Glutamatergic neuron (in vitro differentiated cells): ENCODE data around the gene GNE. TPM values are rescaled to one million over a fixed set of nuclear protein-coding genes. Genes with fewer than 3 reads are reported as not detected.

Experiments used
- DNase-seq: peaks from one replicate; pipeline ENCODE4 v3.0.0; 2022
- H3K27ac Mint-ChIP-seq: one replicate; pipeline ENCODE4 v1.8.0; 2020; ENCODE audit warnings: mild to moderate bottlenecking, mixed read lengths, inconsistent platforms; ENCODE audit not compliant: unreplicated experiment
- H3K27me3 Mint-ChIP-seq: one replicate; pipeline ENCODE4 v1.8.0; 2020; ENCODE audit warnings: mild to moderate bottlenecking, moderate library complexity, mixed read lengths, inconsistent platforms; ENCODE audit not compliant: unreplicated experiment
- H3K36me3 Mint-ChIP-seq: one replicate; pipeline ENCODE4 v1.8.0; 2020; ENCODE audit warnings: mild to moderate bottlenecking, mixed read lengths, inconsistent platforms; ENCODE audit not compliant: unreplicated experiment
- H3K4me1 Mint-ChIP-seq: one replicate; pipeline ENCODE4 v1.8.0; 2020; ENCODE audit warnings: mild to moderate bottlenecking, low read depth, mixed read lengths, inconsistent platforms; ENCODE audit not compliant: unreplicated experiment
- H3K4me3 Mint-ChIP-seq: one replicate; pipeline ENCODE4 v1.8.0; 2020; ENCODE audit warnings: mild to moderate bottlenecking, mixed read lengths, inconsistent platforms; ENCODE audit not compliant: unreplicated experiment
- H3K9me3 Mint-ChIP-seq: one replicate; pipeline ENCODE4 v1.8.0; 2020; ENCODE audit warnings: mild to moderate bottlenecking, moderate library complexity, mixed read lengths, inconsistent platforms; ENCODE audit not compliant: unreplicated experiment
- total RNA-seq: library from RNA; stranded (reverse); fragmentation: NEBNext Ultra II Directional; extraction: Animal tissue kit (Norgen Biotek cat#: 25700); gene quantifications from one replicate; pipeline ENCODE4 v1.2.1, GENCODE V29; 2021; ENCODE audit not compliant: unreplicated experiment
- TF ChIP-seq, protein P1 (sequence below): fragments of 200-600 bp; sonication (generic); IDR thresholded peaks from one replicate; pipeline ENCODE4 v1.5.0; 2021; ENCODE audit not compliant: partially characterized antibody, unreplicated experiment

The GNE gene
- total RNA-seq, 1 donor from 2014 or later = 29.2 TPM

DNA sequence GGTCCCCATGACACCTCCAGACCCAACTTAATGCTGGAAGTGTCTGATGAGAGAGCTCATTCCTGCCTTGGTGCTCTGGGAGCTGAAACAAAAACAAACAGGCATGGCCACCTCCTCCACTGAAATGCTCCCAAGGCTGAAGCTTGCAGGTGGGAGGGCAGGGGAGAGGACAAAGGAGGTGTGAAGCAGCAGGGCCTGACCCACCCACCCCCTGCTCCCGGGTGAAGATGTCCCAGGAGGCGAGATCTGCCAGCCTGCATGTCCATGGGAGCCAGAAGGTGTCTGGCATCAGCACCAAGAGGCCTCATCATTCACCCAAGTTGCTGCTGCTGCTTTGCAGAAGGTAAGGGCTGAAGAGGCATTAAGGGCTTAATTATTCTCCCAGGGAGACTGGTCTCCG is 93.3 kb downstream of the GNE start:
- peak overlapping the region; percentile 12 for H3K4me3 Mint-ChIP-seq
- TF ChIP-seq, protein P1, sequence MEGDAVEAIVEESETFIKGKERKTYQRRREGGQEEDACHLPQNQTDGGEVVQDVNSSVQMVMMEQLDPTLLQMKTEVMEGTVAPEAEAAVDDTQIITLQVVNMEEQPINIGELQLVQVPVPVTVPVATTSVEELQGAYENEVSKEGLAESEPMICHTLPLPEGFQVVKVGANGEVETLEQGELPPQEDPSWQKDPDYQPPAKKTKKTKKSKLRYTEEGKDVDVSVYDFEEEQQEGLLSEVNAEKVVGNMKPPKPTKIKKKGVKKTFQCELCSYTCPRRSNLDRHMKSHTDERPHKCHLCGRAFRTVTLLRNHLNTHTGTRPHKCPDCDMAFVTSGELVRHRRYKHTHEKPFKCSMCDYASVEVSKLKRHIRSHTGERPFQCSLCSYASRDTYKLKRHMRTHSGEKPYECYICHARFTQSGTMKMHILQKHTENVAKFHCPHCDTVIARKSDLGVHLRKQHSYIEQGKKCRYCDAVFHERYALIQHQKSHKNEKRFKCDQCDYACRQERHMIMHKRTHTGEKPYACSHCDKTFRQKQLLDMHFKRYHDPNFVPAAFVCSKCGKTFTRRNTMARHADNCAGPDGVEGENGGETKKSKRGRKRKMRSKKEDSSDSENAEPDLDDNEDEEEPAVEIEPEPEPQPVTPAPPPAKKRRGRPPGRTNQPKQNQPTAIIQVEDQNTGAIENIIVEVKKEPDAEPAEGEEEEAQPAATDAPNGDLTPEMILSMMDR = no peak
- peaks cover 15% of the 10 kb centered on the region for H3K4me1 Mint-ChIP-seq
- no peak for DNase-seq
- H3K27me3 Mint-ChIP-seq = peaks cover 12% of the 10 kb centered on the region
- peak overlapping the region; percentile 43 for H3K27ac Mint-ChIP-seq
- peaks cover 10% of the 10 kb centered on the region for H3K9me3 Mint-ChIP-seq
- H3K36me3 Mint-ChIP-seq = no peaks in the 10 kb centered on the region

Other genes with a start within 250 kb of the GNE start
- gene RECK, start 221.5 kb downstream of the GNE start, total RNA-seq = 11.1 TPM
- 84.4 TPM for gene GLIPR2, start 121.7 kb downstream of the GNE start, total RNA-seq
- 0.22 TPM for gene CCIN, start 89.1 kb downstream of the GNE start, total RNA-seq
- gene CLTA, start 67.5 kb downstream of the GNE start, total RNA-seq = 164 TPM
- gene RNF38, start 141.8 kb upstream of the GNE start, total RNA-seq = 129 TPM